K562 (cell line): ENCODE data around the gene LASP1. TPM values are rescaled to one million over a fixed set of nuclear protein-coding genes. Genes with fewer than 3 reads are reported as not detected.

ENCODE experiments used
- ATAC-seq: fragments of 200-7000 bp; cut with Tn5 transposase; 3 replicates; pipeline ENCODE4 v1.9.1; 2020; ENCODE audit warnings: moderate library complexity
- BruUV-seq: library from RNA; stranded (reverse); fragments of 400-500 nt; replicated peaks from 2 replicates; lab custom pipeline; 2021; lab: Mats Ljungman, UMichigan
- CTCF ChIA-PET: fragments of 300-600 bp; formaldehyde crosslinking; extraction: SDS; loops from one replicate; lab custom pipeline; 2021; ENCODE audit warnings: low intra/inter-chr PET ratio; lab: Yijun Ruan, JAX
- POLR2A ChIA-PET: fragments of 300-600, 350-650 bp; sonication (Branson Sonifier 250); formaldehyde crosslinking; extraction: SDS; loops from one replicate; lab custom pipeline; 2021; ENCODE audit warnings: antibody characterized with exemption, inconsistent platforms; lab: Yijun Ruan, JAX
- DNase-seq, 4 experiments: peaks; one replicate each; pipeline versions ENCODE4 v3.0.0 to v3.0.0-alpha.2; 2011 to 2018; ENCODE audit warnings: low spot score in 3 of 4, mixed read lengths in 3 of 4; ENCODE audit errors: extremely low read depth in 1 of 4
- FAIRE-seq: peaks from 2 replicates; lab custom pipeline; 2011; peaks lifted over from hg19 to GRCh38; lab: Jason Lieb, UNC
- H2AFZ ChIP-seq: 2 replicates; pipeline ENCODE4 v1.6.0; 2011; ENCODE audit warnings: low read depth, low read length, control low read depth, inconsistent platforms
- H3K27ac ChIP-seq: fragments of 200-600 bp; 3 replicates; pipeline ENCODE4 v1.8.0; 2011; ENCODE audit warnings: low read depth, mild to moderate bottlenecking, control low read depth, inconsistent platforms, low read length, moderate library complexity, mixed read lengths; ENCODE audit errors: extremely low read depth
- H3K27me3 ChIP-seq, 2 experiments: fragments of 300-600 bp in 1 of 2; 2 replicates in 1 of 2; 3 replicates in 1 of 2; pipeline versions ENCODE4 v1.6.0 to v1.8.0; 2011; ENCODE audit warnings: inconsistent platforms in 2 of 2, low read length in 2 of 2, mild to moderate bottlenecking in 1 of 2, mixed read lengths in 1 of 2, moderate library complexity in 1 of 2; ENCODE audit not compliant: control insufficient read depth in 2 of 2, insufficient read depth in 2 of 2
- H3K36me3 ChIP-seq: fragments of 300-600 bp; 3 replicates; pipeline ENCODE4 v1.8.0; 2011; ENCODE audit warnings: mild to moderate bottlenecking, low read length, inconsistent platforms; ENCODE audit not compliant: control insufficient read depth, insufficient read depth
- H3K4me1 ChIP-seq, 2 experiments: fragments of 200-600 bp in 1 of 2; replicated peaks in 1 of 2; 2 replicates in 1 of 2; 3 replicates in 1 of 2; pipeline versions ENCODE4 v1.5.1 to v1.8.0; 2011; ENCODE audit warnings: inconsistent platforms in 2 of 2, low read length in 2 of 2, mild to moderate bottlenecking in 1 of 2, mixed read lengths in 1 of 2, moderate library complexity in 1 of 2; ENCODE audit not compliant: control insufficient read depth in 2 of 2, insufficient read depth in 2 of 2
- H3K4me2 ChIP-seq: 2 replicates; pipeline ENCODE4 v1.6.1; 2011; ENCODE audit warnings: low read length, control low read depth, inconsistent platforms, mixed read lengths; ENCODE audit not compliant: insufficient read depth
- H3K4me3 ChIP-seq: fragments of 200-600 bp; sonication (generic), shearing (Covaris generic); 2 replicates; pipeline ENCODE4 v1.5.1; 2016; ENCODE audit warnings: control low read depth, inconsistent platforms
- H3K79me2 ChIP-seq: fragments of 200-600 bp; 3 replicates; pipeline ENCODE4 v1.8.0; 2011; ENCODE audit warnings: low read length, inconsistent platforms; ENCODE audit not compliant: control insufficient read depth, insufficient read depth
- H3K9ac ChIP-seq, 2 experiments: 2 replicates each; pipeline versions ENCODE4 v1.6.0 to v1.6.1; 2011; ENCODE audit warnings: low read depth in 2 of 2, low read length in 2 of 2, control low read depth in 1 of 2, inconsistent platforms in 1 of 2, mild to moderate bottlenecking in 1 of 2, mixed read lengths in 1 of 2; ENCODE audit not compliant: insufficient read depth in 1 of 2
- H3K9me1 ChIP-seq: one replicate; pipeline ENCODE4 v1.6.0; 2011; ENCODE audit warnings: inconsistent platforms, mild to moderate bottlenecking, low read length, moderate library complexity; ENCODE audit not compliant: control insufficient read depth, insufficient read depth
- H3K9me3 ChIP-seq: replicated peaks from 2 replicates; pipeline ENCODE4 v1.5.1; 2011; ENCODE audit warnings: low read depth, low read length, inconsistent platforms; ENCODE audit not compliant: control insufficient read depth, insufficient read depth
- H4K20me1 ChIP-seq: replicated peaks from 2 replicates; pipeline ENCODE4 v1.6.1; 2011; ENCODE audit warnings: low read length, inconsistent platforms, mixed read lengths; ENCODE audit not compliant: control insufficient read depth, insufficient read depth
- LARP7 ChIP-seq: fragments of 450-650 bp; IDR thresholded peaks from 2 replicates; pipeline ENCODE4 v1.6.1; 2016
- SNAPC5 ChIP-seq: fragments of 250-450 bp; sonication (Bioruptor Pico); IDR thresholded peaks from 2 replicates; pipeline ENCODE4 v1.8.0; 2021; ENCODE audit warnings: moderate library complexity, mild to moderate bottlenecking, inconsistent platforms
- ZBTB33 ChIP-seq: sonication (generic); formaldehyde crosslinking; IDR thresholded peaks from 2 replicates; pipeline ENCODE4 v1.8.1; 2023; ENCODE audit warnings: mild to moderate bottlenecking, missing genetic modification reagents
- ZBTB7A ChIP-seq: IDR thresholded peaks from 2 replicates; pipeline ENCODE4 v1.6.1; 2011; ENCODE audit warnings: low read depth, mild to moderate bottlenecking, low read length, moderate library complexity, borderline replicate concordance; ENCODE audit not compliant: control insufficient read depth
- WGBS: fragments of 100-300 bp; shearing (Covaris generic); methylation state at CpG from one replicate; pipeline ENCODE4 v1.1.6; 2016; ENCODE audit warnings: low coverage, mixed read lengths; ENCODE audit not compliant: insufficient coverage; ENCODE audit errors: missing lambda C conversion rate; 5-methylcytosine and 5-hydroxymethylcytosine counted together
- in situ Hi-C: fragments of 300-500 bp; cut with MboI; formaldehyde crosslinking; loops from 4 replicates; pipeline ENCODE4 v1.15.0; 2018; ENCODE audit warnings: inconsistent platforms, mixed read lengths
- intact Hi-C: fragments of 100-400 bp; cut with micrococcal nuclease; formaldehyde crosslinking; loops from 2 replicates; pipeline ENCODE4 v1.14.2; 2022
- polyA plus RNA-seq, 8 experiments: library from polyadenylated mRNA; depleted of rRNA in 4 of 8; stranded (reverse) in 5 of 8; unstranded in 3 of 8; fragments of >200 nt; fragmentation: Nextera tagmentation in 2 of 8; fragmentation: Illumina TruSeq in 1 of 8; extraction: Ambion mirVana in 2 of 8; extraction: Trizol in 1 of 8; gene quantifications; 2 replicates each; pipeline versions ENCODE4 v1.2.1 to v1.2.3, GENCODE V29; 2011 to 2014; ENCODE audit warnings: inconsistent platforms in 1 of 8, missing spikeins in 1 of 8
- total RNA-seq, 7 experiments: library from RNA; depleted of rRNA in 6 of 7; stranded (reverse); fragments of >200 nt in 6 of 7; fragmentation: Illumina TruSeq in 2 of 7; extraction: Trizol in 2 of 7; gene quantifications; 2 replicates each; pipeline versions ENCODE4 v1.2.1 to v1.2.3, GENCODE V29; 2011 to 2021; ENCODE audit warnings: low replicate concordance in 1 of 7
- TF ChIP-seq, protein P1 (sequence below), 3 experiments: IDR thresholded peaks in 2 of 3; conservative IDR thresholded peaks in 1 of 3; 2 replicates each; pipeline ENCODE4 v1.5.1; 2011 to 2012; ENCODE audit warnings: low read length in 3 of 3, mild to moderate bottlenecking in 3 of 3, control low read depth in 2 of 3, improper control_type of control experiment in 1 of 3, inconsistent platforms in 1 of 3, low read depth in 1 of 3, mixed read lengths in 1 of 3, moderate library complexity in 1 of 3; ENCODE audit not compliant: insufficient read depth in 2 of 3

The LASP1 gene
- total and polyA plus RNA-seq, 9 of the 15 experiments (the other 6 are each of a cell fraction or from before 2014, with no cell fraction given): 23.0 to 125 (median 55.3) TPM

DNA sequence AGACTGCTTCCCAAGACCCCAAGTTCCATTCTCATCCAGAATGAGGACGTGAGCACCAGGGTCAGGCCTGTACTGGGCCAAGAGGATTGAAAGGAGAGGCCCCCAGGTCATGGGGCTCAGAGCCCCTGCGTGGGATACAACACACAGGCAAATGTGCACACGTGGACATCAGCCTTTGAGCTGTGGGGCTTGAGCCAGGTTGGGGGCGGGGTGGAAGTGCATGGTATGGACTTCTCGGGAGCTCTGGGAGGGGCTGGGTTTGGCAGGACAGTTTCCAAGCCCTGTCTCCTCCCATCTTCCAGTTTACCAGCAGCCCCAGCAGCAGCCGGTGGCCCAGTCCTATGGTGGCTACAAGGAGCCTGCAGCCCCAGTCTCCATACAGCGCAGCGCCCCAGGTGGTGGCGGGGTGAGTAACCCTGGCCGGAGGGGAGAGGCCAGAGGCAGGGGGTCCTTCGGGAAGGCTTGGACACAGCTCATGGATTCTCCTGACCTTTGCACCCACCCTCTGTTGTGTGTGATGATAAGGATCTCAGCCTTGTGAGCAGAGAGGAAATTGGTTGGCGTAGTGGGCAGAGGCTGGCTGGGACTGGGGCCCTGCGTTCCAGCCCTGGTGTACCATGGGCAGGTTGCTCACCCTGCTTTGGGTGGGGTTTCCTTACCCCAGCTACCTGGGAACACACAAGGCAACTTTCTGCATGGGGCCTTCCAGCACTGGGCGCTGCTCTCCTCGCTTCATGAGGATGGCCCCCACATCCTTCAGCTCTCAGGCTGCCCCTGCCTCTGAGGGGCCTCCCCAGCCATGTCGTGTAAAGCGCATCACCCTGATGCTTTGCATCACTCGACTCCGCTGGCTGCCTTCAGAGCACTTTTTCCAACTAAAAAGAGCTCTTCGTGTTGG lies 45.1 kb downstream of the LASP1 start:
- H3K79me2 ChIP-seq: no peaks in the 10 kb centered on the region
- H3K27me3 ChIP-seq: no peaks in the 10 kb centered on the region
- BruUV-seq: no TSS peak
- H3K36me3 ChIP-seq: peaks cover 86% of the 10 kb centered on the region; the same call in 1 of the 3 replicates
- TF ChIP-seq ZBTB33 (peak; percentile 99), SNAPC5 (CRISPR knock-in tag) (no peak), LARP7 (no peak), ZBTB7A (0 out of 2 replicates have a peak, but pooled peaks have one; percentile 30)
- TF ChIP-seq, protein P1, sequence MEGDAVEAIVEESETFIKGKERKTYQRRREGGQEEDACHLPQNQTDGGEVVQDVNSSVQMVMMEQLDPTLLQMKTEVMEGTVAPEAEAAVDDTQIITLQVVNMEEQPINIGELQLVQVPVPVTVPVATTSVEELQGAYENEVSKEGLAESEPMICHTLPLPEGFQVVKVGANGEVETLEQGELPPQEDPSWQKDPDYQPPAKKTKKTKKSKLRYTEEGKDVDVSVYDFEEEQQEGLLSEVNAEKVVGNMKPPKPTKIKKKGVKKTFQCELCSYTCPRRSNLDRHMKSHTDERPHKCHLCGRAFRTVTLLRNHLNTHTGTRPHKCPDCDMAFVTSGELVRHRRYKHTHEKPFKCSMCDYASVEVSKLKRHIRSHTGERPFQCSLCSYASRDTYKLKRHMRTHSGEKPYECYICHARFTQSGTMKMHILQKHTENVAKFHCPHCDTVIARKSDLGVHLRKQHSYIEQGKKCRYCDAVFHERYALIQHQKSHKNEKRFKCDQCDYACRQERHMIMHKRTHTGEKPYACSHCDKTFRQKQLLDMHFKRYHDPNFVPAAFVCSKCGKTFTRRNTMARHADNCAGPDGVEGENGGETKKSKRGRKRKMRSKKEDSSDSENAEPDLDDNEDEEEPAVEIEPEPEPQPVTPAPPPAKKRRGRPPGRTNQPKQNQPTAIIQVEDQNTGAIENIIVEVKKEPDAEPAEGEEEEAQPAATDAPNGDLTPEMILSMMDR (IDR thresholded peaks at IDR 0.05 in 2 of 3, conservative IDR thresholded peaks at IDR 0.05 in 1 of 3; ENCODE audit: insufficient read depth in 2 of 3, low read depth in 1 of 3, low read length in 3 of 3): peak in 1 of 3 experiments; percentile 21; a peak in 1 of 6 replicates
- H3K4me1 ChIP-seq: peaks cover 0 to 14% of the 10 kb centered on the region in 2 experiments; a peak in 1 of 5 replicates
- H3K4me2 ChIP-seq: no peak overlapping the region
- intact Hi-C loops: no loop called here
- no peaks in the 10 kb centered on the region for H3K9me1 ChIP-seq
- H3K9me3 ChIP-seq: no peaks in the 10 kb centered on the region
- in situ Hi-C loops: no loop called here
- FAIRE-seq: no peak
- ATAC-seq: peak; percentile 54; the same call in 1 of the 3 replicates
- CTCF ChIA-PET: no interaction called here
- peak in 1 of 4 experiments; percentile 36 for DNase-seq
- no peak overlapping the region for H2AFZ ChIP-seq
- H3K27ac ChIP-seq: no peak overlapping the region
- peak overlapping the region in 1 of 2 experiments; percentile 10; a peak in 1 of 4 replicates for H3K9ac ChIP-seq
- POLR2A ChIA-PET: interaction anchor here (2.2 kb wide), 1 partner anchor 8 kb away, joined by 8 read pairs; no protein-coding TSS in a partner anchor
- H4K20me1 ChIP-seq: peaks cover 5% of the 10 kb centered on the region; the same call in 1 of the 2 replicates
- WGBS: 94% methylated on average over 16 of the region's 20 CpGs
- H3K4me3 ChIP-seq: no peak overlapping the region
